Activated naive CD4-positive, alpha-beta T cell (primary cell): ENCODE data around the gene USP43.

Experiments
- DNase-seq, 4 experiments: peaks; one replicate each; lab custom pipeline; 2025; lab: John Stamatoyannopoulos, UW

USP43 gene

GRCh38 chr17:9666461-9667050 lies 21.2 kb downstream of the USP43 start:
- no peak for DNase-seq

- no peak for DNase-seq
Observed at GRCh38 chr17:9668517-9668916, 23.2 kb downstream of the USP43 start.

DNA sequence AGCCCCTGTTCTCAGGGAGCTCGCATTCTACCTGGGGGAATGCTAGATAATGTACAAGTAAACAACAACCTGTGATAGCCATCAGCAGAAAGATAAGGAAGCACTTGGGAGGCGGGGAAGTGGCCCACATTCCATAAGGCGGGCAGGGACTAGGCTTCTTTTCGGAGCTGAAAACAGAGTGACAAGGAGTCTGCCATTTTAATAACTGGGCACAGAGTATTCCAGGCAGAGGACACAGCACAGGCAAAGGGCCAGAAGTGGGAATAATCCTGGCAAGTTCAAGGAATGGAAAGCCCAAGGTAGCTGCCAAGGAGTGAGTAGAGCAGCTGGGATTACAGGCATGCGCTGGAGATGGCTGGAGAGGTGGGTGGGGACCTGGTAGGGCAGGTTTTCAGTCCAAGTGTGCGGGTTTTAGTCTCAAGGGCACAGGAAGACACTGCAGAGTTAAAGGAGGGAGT lies 24.3 kb downstream of the USP43 start:
- no peak for DNase-seq

DNA sequence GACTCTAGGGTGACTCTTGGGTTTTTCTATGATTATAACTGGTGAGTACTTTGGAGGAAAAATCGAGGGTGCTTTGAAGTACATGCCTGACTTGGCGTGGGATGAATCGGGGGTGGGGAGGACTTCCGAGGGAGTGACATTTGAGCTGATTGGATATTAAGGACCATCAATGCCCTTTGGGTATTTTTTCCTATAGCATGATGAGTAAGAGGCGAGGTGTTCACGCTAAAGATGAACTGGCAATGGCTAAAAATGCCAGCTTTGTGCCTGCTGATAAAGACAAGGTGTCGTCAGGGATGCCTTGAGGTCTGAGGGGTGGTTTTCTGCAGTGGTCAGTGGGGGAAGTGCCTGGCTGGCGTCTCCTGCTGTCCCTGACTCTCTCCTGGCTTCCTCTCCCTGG lies 25.3 kb downstream of the USP43 start:
- DNase-seq: no peak

- DNase-seq: no peak
Observed at GRCh38 chr17:9671559-9671958, 26.2 kb downstream of the USP43 start.

DNA sequence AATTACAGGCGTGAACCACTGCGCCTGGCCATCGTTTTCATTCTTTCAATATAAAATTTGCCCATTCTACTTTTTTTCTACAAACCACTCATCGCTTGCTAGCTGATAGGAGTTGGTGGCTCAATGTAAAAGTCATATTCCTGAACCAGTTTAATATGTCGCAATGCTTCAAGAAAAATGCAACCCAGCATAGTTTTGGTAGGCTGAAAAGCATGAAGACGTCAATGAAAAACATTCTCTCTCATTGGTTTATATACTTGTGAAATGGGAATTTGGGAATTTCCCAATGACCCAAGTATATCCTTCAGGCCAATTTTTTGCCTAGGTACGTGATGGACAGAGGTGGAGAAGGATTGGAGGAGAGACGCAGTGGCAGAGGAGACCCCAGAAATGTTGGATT lies 26.9 kb downstream of the USP43 start:
- DNase-seq: no peak

- DNase-seq: no peak
Observed at GRCh38 chr17:9672691-9673090, 27.4 kb downstream of the USP43 start.

DNA sequence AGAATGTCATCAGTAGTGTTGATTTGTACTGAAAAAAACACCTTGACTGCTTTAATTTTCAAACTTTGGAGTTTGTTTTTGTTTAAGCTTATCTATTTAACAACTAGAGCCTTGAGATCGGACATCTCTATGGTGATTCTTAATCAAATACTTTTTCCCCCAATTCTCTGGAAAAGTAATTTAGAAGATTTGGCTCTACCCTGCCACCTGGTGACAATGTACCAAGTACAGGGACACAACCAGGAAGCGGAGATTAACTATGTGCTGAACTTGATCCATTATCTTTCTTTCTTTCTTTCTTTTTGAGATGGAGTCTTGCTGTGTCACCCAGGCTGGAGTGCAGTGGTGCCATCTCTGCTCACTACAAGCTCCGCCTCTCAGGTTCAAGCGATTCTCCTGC lies 30.8 kb downstream of the USP43 start:
- DNase-seq: no peak

GRCh38 chr17:9676820-9677310 lies 31.5 kb downstream of the USP43 start:
- DNase-seq: no peak

DNA sequence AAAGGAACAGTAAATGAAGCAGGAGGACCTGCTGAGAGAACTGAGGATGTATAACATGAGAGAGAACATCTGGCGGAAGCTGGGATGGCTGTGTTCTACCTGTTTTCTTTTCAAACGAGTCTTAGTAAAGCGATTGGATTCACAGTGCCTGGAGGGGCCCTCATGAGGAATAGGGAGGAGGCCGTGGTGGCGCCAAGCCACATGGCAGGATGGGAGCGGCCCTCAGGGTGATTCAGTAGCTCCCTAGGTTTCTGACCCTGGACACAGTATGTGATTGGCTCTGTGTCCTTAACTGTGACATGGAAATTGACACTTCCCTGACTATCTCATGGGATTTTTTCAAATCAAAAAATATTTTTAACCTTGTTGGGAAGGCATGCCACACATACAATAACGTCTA lies 32.1 kb downstream of the USP43 start:
- no peak for DNase-seq

DNA sequence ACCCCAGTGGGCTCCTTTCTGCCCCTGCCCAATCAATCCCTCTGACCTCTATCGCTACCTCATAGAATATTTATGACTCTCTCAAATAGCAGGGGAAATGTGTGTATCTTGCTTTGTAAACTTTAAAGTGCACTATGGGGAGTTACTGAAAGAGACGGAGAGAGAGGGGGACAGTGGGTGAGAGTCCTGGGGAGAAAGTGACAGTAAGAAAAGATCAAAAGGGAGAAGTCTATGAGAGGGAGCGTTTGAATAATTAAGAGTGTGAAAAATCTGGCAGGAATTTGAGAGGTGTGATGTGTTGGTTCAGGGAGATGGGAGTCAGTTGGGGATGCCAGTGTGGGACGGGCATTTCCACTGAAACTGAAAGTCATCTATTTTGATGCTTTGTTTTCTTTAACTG lies 32.6 kb downstream of the USP43 start:
- DNase-seq: no peak

DNA sequence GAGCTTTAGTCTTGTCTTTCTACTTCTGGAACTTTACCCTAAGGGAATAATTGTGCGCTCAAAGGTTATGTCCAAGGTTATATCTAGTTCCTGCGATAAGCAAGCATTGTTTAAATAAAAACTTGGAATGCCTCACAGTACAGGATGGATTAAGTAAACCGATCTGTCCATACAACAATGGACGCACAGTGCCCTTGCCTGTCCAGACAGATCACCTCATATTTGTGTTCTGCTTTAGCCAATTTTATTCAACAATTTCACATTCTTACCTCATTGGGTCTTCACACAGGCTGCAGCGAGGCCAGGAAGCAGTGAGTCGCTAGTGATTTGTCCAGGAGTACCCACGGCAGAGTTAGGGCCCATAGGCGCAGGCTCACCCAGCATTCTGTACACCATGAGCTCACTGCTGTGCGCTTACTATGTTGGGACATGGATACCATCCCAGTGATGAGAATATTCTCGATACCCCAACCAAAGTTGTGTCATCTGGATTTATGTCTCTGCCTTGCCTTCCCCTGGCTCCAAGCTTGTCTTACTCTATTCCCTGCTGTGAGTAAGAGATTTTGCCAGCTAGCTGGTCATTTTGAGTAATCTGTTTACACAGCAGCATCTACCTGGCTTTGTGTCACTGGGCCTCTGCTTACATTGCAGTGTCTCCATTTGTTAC lies 39.8 kb downstream of the USP43 start:
- DNase-seq: no peak

DNA sequence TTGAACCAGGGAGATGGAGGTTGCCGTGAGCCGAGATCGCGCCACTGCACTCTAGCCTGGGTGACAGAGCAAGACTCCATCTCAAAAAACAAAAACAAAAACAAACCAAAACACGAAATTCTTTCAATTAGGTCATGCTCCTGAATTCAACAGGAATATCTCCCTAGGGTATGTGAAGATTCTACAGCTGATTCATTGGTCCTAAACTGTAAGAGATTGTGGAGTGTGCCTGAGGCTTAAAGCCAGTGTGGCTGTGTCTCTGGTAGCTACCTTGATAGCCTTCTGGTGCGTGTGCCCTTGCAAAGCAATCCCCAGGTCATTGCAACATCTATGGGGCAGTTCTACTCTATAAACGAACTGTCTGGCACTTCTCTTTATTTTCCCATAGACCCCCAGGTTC lies 48.4 kb downstream of the USP43 start:
- DNase-seq: no peak

DNA sequence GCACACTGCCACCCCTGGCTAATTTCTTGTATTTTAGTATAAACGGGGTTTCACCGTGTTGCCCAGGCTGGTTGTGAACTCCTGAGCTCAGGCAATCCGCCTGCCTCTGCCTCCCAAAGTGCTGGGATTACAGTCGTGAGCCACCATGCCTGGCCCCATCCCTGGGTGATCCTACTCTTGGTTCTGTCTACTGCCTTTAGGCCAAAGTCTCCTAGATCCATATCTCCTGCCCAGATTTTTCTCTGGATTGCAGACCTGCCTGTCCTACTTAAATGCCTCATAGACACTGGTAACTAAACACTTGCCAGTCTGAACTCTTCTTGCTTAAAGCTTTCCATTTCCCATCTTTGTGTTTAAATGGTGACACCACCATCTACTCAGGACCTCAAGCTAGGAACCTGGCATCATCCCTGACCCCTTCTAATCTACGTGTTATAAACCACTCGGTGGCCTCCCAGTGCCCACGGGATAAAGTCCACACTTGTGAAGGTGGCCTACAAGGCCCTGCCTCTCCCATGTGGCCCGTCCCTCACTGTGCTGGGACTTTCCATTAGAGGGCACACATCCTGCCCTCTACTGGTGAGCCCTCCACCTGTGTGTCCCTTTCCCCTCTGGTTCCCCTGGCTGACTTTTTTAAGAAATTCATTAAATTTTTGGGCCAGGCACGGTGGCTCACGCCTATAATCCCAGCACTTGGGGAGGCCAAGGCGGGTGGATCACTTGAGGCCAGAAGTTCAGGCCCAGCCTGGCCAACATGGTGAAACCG lies 51.1 kb downstream of the USP43 start:
- DNase-seq: no peak

- DNase-seq: no peak
Observed at GRCh38 chr17:9700136-9700535, 54.8 kb downstream of the USP43 start.

DNA sequence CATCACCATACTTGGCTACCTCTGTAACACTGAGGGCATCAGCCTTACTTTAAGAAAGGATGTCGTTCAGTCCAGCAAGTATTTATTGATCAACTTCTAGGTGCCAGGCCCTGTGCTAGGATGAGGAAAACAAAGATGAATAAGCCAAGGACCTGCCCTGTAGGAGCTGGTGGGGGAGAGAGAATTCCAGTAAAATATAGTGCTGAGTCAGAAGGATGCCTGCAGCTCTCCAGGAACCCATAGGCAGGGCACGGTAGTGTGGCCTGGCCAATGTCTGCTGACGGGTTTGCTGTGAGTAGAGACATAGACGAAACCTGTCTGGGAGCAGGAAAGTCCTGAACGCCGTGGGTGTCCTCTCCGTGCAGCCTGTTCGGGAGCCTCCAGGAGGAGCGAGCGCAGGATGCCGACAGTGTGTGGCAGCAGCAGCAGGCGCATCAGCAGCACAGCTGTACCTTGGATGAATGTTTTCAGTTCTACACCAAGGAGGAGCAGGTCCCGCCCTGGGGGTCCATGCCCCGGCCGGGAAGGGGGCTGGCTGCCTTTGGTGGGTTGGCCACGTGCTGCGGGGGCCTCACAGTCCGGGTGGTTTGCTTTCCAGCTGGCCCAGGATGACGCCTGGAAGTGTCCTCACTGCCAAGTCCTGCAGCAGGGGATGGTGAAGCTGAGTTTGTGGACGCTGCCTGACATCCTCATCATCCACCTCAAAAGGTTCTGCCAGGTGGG lies 55.6 kb downstream of the USP43 start:
- no peak for DNase-seq

GRCh38 chr17:9702482-9702881 lies 57.2 kb downstream of the USP43 start:
- DNase-seq: no peak

DNA sequence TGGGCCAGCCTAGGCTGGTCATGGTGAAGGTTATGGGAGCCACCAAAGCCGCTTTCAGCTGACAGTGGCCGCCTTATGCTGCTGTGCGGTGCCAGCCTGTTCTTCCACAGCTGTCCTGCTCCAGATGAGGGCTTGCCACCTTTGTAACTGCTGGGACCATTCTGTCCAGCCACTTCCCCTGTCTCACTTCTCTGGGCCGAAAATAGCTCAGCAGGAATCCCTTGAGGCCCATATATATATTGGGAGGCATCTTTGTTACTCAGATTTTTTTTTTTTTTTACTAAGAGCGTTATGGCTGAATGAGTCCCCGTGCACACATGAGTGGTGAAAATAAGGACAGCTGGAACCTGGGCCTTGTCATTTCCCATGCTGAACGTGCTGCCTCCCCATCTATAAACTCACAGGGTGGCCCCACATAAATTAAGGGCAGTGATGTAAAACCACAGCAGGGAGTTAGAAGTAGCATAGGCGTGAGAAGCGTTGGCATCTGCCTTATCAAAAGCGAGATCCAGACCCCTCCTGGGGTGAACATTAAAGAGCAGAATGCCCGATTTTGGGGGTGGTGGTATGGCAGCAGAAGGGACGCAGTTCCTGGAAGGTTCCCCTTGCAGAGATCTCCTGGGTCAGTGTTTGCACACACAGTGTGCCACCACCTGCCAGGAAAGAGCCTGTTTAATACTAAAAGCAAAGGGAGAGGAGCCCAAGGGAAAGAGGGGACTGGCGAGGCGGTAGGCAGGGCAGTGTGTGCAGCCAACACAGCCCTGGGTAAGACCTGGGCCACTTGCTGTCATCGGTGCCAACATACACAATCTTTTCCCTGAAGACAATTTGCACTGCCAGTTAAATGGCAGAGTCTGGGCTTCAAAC lies 57.8 kb downstream of the USP43 start:
- DNase-seq: no peak

DNA sequence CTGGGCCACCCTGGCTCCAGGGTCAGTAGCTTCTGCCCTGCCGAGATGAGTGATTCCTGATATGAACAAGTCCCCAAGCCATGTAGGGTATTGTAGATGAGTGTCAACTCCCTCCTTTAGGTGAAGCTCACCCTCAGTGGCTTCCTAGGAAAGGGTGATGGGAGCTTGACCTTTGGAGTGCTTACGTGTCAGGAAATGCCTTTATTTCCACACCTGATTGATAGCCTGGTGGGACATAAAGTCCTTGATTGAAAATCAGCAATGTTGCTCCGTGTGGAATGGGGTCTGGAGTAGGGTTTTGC lies 58.4 kb downstream of the USP43 start:
- DNase-seq: no peak

DNA sequence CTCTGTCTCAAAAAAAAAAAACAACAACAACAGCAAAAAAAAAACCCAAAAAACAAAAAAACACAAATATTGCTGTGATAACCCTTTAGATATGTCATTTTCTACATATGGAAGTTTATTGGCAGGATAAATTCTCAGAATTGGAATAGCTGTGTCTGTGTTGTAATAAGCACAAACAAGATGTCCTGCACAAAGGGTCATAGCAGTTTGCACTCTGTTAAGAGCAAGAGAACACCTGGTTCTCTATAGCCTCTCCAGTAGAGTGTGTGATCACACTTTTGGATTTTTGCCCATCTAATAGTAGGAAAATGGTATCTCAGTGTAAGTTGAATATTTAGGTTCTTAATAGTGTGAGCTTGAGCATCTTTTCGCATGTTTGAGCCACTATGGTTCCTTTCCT lies 60.4 kb downstream of the USP43 start:
- no peak for DNase-seq

GRCh38 chr17:9707948-9708347 lies 62.6 kb downstream of the USP43 start:
- no peak for DNase-seq

DNA sequence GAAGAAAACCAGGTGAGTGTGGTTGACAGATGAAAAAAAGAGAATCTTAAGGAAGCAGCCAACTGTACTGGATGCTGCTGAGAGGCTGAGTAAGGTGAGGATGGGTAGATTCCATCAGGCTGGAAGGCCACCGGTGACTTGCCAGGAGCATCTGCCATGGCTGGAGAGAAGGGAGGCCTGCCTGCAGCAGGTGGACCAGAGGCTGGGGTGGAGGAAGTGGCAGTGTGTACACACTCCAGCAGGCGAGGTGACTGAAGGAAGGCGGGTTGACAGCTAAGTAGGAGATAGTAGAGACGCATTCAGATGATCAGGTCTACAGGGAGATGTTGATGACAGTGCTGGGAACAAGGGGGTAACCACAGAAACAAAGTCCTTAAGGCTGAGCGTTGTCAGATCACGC lies 69.5 kb downstream of the USP43 start:
- DNase-seq: no peak
